Pericardium fibroblast (primary cell): ENCODE measurements around the gene KCMF1. TPM values are rescaled to one million over a fixed set of nuclear protein-coding genes. Genes with fewer than 3 reads are reported as not detected.

Source experiments
- total RNA-seq: library from RNA; depleted of rRNA; stranded (reverse); fragments of >200 nt; gene quantifications from 2 replicates; pipeline ENCODE4 v1.2.3, GENCODE V29; 2015

KCMF1 gene
- 26.1 and 31.2 TPM in 2 replicates for total RNA-seq

GRCh38 chr2:84970868-84971509, at the start of gene KCMF1:
Gene KCMF1 (plus strand): TSS chr2:84971161. CDS start chr2:84971452, 291 bp downstream.

Other genes starting within 250 kb of the KCMF1 start
- 0.51 and 5.8 TPM in 2 replicates for gene TRABD2A, start 90.1 kb upstream of the KCMF1 start, total RNA-seq
- 4,346 and 7,384 TPM in 2 replicates for gene TMSB10, start 65.5 kb upstream of the KCMF1 start, total RNA-seq
- gene TCF7L1, start 162.2 kb downstream of the KCMF1 start, total RNA-seq = 2.1 and 3.0 TPM in 2 replicates